ENCODE results near the gene GABRG3.

The GABRG3 gene

GRCh38 chr15:27114473-27114872 lies 143.5 kb downstream of the GABRG3 start:
- H3K27ac ChIP-seq (ENCODE audit: poor library complexity, severe bottlenecking), result no peak overlapping the region
- no peaks in the 10 kb centered on the region for H3K36me3 ChIP-seq (ENCODE audit: low read depth)
- no peaks in the 10 kb centered on the region for H3K4me1 ChIP-seq (ENCODE audit: insufficient read depth, poor library complexity, severe bottlenecking)
- TF ChIP-seq, protein P1, sequence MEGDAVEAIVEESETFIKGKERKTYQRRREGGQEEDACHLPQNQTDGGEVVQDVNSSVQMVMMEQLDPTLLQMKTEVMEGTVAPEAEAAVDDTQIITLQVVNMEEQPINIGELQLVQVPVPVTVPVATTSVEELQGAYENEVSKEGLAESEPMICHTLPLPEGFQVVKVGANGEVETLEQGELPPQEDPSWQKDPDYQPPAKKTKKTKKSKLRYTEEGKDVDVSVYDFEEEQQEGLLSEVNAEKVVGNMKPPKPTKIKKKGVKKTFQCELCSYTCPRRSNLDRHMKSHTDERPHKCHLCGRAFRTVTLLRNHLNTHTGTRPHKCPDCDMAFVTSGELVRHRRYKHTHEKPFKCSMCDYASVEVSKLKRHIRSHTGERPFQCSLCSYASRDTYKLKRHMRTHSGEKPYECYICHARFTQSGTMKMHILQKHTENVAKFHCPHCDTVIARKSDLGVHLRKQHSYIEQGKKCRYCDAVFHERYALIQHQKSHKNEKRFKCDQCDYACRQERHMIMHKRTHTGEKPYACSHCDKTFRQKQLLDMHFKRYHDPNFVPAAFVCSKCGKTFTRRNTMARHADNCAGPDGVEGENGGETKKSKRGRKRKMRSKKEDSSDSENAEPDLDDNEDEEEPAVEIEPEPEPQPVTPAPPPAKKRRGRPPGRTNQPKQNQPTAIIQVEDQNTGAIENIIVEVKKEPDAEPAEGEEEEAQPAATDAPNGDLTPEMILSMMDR (IDR thresholded peaks at IDR 0.05; ENCODE audit: poor library complexity, severe bottlenecking), result no peak
- DNase-seq (ENCODE audit: low spot score), result no peak
- no peaks in the 10 kb centered on the region for H3K27me3 ChIP-seq (ENCODE audit: insufficient read depth, poor library complexity, severe bottlenecking)
- H3K9me3 ChIP-seq (ENCODE audit: severe bottlenecking), result no peaks in the 10 kb centered on the region
- no peak overlapping the region for H3K4me3 ChIP-seq (ENCODE audit: severe bottlenecking)
- ATAC-seq (ENCODE audit: low read depth), result no peak

DNA sequence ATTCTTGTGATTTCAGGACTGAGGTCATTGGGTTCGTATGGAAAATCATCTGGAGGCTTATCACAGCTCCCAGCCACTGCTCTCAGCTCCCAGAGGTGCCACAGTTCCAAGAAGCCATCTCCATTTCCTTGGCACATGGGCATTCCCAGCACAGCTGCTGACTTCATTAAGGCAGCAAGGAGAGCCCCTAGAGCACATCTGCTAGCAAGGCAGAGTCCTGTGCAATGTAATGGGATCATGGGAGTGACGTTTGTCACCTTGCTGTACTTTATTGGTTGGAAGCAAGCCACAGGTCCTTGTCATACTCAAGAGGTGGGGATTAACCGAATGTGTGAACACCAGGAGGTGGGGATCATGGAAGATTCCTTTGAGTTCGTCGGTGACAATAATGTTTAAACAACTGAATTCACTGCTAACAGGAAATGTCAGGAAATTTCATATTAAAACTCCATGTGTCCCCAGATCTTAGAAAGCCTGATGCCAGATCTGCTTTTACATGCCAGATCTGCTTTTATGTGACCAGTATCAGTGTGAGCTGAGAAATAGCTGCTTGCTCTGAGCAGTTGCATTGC lies 148.8 kb downstream of the GABRG3 start:
- no peak overlapping the region for H3K4me3 ChIP-seq (ENCODE audit: severe bottlenecking)
- H3K36me3 ChIP-seq (ENCODE audit: low read depth), result no peaks in the 10 kb centered on the region
- H3K27ac ChIP-seq (ENCODE audit: poor library complexity, severe bottlenecking), result no peak overlapping the region
- TF ChIP-seq, protein P1 (IDR thresholded peaks at IDR 0.05; ENCODE audit: poor library complexity, severe bottlenecking), result no peak
- ATAC-seq (ENCODE audit: low read depth), result no peak
- no peaks in the 10 kb centered on the region for H3K4me1 ChIP-seq (ENCODE audit: insufficient read depth, poor library complexity, severe bottlenecking)
- H3K27me3 ChIP-seq (ENCODE audit: insufficient read depth, poor library complexity, severe bottlenecking), result no peaks in the 10 kb centered on the region
- DNase-seq (ENCODE audit: low spot score), result no peak
- no peaks in the 10 kb centered on the region for H3K9me3 ChIP-seq (ENCODE audit: severe bottlenecking)

DNA sequence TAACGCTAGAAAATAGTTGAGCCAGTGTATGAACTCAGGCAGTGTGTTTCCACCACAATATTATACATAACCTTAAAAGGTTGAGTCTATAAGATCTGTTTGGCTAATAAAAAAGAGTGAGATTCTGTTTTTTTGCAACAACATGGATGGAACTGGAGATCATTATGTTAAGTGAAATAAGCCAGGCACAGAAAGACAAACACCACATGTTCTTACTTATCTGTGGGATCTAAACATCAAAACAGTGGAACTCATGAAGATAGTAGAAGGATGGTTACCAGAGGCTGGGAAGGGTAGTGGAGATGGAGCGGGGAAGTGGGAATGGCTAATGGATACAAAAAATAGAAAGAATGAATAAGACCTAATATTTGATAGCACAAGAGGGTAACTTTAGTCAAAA lies 150.7 kb downstream of the GABRG3 start:
- no peaks in the 10 kb centered on the region for H3K36me3 ChIP-seq (ENCODE audit: low read depth)
- TF ChIP-seq, protein P1 (IDR thresholded peaks at IDR 0.05; ENCODE audit: poor library complexity, severe bottlenecking), result no peak
- H3K27me3 ChIP-seq (ENCODE audit: insufficient read depth, poor library complexity, severe bottlenecking), result no peaks in the 10 kb centered on the region
- DNase-seq (ENCODE audit: low spot score), result no peak
- H3K27ac ChIP-seq (ENCODE audit: poor library complexity, severe bottlenecking), result no peak overlapping the region
- no peaks in the 10 kb centered on the region for H3K4me1 ChIP-seq (ENCODE audit: insufficient read depth, poor library complexity, severe bottlenecking)
- no peak overlapping the region for H3K4me3 ChIP-seq (ENCODE audit: severe bottlenecking)
- H3K9me3 ChIP-seq (ENCODE audit: severe bottlenecking), result no peaks in the 10 kb centered on the region
- no peak for ATAC-seq (ENCODE audit: low read depth)

- Histone ChIP-seq H3K9me3 (ENCODE audit: severe bottlenecking) (no peaks in the 10 kb centered on the region), H3K27ac (ENCODE audit: poor library complexity, severe bottlenecking) (no peak overlapping the region), H3K27me3 (ENCODE audit: insufficient read depth, poor library complexity, severe bottlenecking) (no peaks in the 10 kb centered on the region), H3K4me3 (ENCODE audit: severe bottlenecking) (no peak overlapping the region), H3K36me3 (ENCODE audit: low read depth) (no peaks in the 10 kb centered on the region), H3K4me1 (ENCODE audit: insufficient read depth, poor library complexity, severe bottlenecking) (no peaks in the 10 kb centered on the region)
- TF ChIP-seq, protein P1 (IDR thresholded peaks at IDR 0.05; ENCODE audit: poor library complexity, severe bottlenecking), result no peak
- ATAC-seq (ENCODE audit: low read depth) (no peak), DNase-seq (ENCODE audit: low spot score) (no peak)
Observed at GRCh38 chr15:27123291-27123690, 152.3 kb downstream of the GABRG3 start.

DNA sequence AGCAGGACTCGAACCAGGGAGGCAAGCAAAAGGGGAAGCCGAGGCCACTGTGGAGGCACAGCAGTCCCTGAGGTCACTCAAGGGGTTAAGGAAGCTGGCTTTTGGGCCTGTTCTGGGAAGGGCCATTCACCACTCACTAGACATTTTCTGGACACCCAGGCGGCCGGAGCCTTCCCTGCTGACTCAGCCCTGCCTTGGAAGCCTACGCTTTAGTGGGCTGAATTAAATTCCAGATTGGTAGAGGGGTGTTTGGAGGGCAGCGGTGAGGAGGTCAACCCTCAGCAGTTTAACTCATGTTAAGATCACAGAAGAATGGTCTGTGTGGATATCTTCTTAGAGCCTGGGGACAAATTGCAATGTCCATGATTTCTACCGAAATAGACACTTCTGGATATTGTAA lies 152.8 kb downstream of the GABRG3 start:
- no peak overlapping the region for H3K4me3 ChIP-seq (ENCODE audit: severe bottlenecking)
- no peaks in the 10 kb centered on the region for H3K4me1 ChIP-seq (ENCODE audit: insufficient read depth, poor library complexity, severe bottlenecking)
- TF ChIP-seq, protein P1 (IDR thresholded peaks at IDR 0.05; ENCODE audit: poor library complexity, severe bottlenecking), result no peak
- H3K27ac ChIP-seq (ENCODE audit: poor library complexity, severe bottlenecking), result no peak overlapping the region
- no peaks in the 10 kb centered on the region for H3K9me3 ChIP-seq (ENCODE audit: severe bottlenecking)
- H3K36me3 ChIP-seq (ENCODE audit: low read depth), result no peaks in the 10 kb centered on the region
- no peak for DNase-seq (ENCODE audit: low spot score)
- no peak for ATAC-seq (ENCODE audit: low read depth)
- H3K27me3 ChIP-seq (ENCODE audit: insufficient read depth, poor library complexity, severe bottlenecking), result no peaks in the 10 kb centered on the region

Data from RWPE2 (cell line).